ENCODE results near the gene PDE8A.

The PDE8A gene, protein sequence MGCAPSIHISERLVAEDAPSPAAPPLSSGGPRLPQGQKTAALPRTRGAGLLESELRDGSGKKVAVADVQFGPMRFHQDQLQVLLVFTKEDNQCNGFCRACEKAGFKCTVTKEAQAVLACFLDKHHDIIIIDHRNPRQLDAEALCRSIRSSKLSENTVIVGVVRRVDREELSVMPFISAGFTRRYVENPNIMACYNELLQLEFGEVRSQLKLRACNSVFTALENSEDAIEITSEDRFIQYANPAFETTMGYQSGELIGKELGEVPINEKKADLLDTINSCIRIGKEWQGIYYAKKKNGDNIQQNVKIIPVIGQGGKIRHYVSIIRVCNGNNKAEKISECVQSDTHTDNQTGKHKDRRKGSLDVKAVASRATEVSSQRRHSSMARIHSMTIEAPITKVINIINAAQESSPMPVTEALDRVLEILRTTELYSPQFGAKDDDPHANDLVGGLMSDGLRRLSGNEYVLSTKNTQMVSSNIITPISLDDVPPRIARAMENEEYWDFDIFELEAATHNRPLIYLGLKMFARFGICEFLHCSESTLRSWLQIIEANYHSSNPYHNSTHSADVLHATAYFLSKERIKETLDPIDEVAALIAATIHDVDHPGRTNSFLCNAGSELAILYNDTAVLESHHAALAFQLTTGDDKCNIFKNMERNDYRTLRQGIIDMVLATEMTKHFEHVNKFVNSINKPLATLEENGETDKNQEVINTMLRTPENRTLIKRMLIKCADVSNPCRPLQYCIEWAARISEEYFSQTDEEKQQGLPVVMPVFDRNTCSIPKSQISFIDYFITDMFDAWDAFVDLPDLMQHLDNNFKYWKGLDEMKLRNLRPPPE

GRCh38 chr15:84981711-84982300 lies at the start of gene PDE8A:
Gene PDE8A (plus strand): TSS chr15:84981856. CDS start chr15:84982163, 307 bp downstream.
- peak within 1 kb of the TSS; percentile 75 for H3K27ac ChIP-seq (ENCODE audit: low read depth, low read length)
- H3K27me3 ChIP-seq (ENCODE audit: control insufficient read depth, insufficient read depth, low read length), result peaks cover 52% of the 10 kb centered on the region
- H3K4me1 ChIP-seq (ENCODE audit: control insufficient read depth, insufficient read depth, low read length), result peaks cover 20% of the 10 kb centered on the region; the same call in 1 of the 2 replicates
- H3K36me3 ChIP-seq (ENCODE audit: control insufficient read depth, insufficient read depth, low read length), result no peaks in the 10 kb centered on the region
- peak within 1 kb of the TSS; percentile 30; the same call in 1 of the 2 replicates for H3K9ac ChIP-seq (ENCODE audit: low read depth, low read length)
- no peaks in the 10 kb centered on the region for H3K9me3 ChIP-seq (ENCODE audit: control insufficient read depth, insufficient read depth, low read length)
- H3K4me3 ChIP-seq (ENCODE audit: low read depth, low read length), result peak within 1 kb of the TSS; percentile 80

DNA sequence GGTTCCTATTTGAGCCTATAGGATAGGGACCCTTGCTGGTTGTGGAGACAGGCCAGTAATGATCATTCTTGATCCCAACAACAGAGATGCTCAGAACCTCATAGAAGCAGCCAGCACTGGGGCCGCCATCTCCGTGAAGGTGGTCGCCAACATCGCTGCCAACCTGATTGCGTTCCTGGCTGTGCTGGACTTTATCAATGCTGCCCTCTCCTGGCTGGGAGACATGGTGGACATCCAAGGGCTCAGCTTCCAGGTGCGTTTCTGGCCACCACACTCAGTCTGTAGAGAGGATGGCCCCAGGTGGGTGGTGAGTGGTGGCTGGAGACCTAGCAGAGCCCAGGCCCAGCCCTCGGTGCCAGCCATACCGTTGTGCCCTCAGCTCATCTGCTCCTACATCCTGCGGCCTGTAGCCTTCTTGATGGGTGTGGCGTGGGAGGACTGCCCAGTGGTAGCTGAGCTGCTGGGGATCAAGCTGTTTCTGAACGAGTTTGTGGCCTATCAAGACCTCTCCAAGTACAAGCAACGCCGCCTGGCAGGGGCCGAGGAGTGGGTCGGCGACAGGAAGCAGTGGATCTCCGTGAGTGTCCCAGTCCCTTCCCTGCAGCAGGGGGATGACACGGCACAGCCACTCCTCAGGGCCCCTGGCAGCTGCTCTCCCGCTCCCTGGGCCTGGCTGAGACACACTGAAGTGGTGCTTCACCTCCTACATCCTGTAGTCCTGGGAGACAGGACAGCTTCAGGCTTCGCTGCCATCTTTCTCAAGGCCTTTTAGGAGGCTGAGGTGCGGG lies 46.5 kb upstream of the PDE8A start:
- Histone ChIP-seq H3K4me3 (ENCODE audit: low read depth, low read length) (no peak overlapping the region), H3K27me3 (ENCODE audit: control insufficient read depth, insufficient read depth, low read length) (no peaks in the 10 kb centered on the region), H3K36me3 (ENCODE audit: control insufficient read depth, insufficient read depth, low read length) (no peaks in the 10 kb centered on the region), H3K9ac (ENCODE audit: low read depth, low read length) (no peak overlapping the region), H3K9me3 (ENCODE audit: control insufficient read depth, insufficient read depth, low read length) (no peaks in the 10 kb centered on the region), H3K4me1 (ENCODE audit: control insufficient read depth, insufficient read depth, low read length) (no peaks in the 10 kb centered on the region), H3K27ac (ENCODE audit: low read depth, low read length) (no peak overlapping the region)

DNA sequence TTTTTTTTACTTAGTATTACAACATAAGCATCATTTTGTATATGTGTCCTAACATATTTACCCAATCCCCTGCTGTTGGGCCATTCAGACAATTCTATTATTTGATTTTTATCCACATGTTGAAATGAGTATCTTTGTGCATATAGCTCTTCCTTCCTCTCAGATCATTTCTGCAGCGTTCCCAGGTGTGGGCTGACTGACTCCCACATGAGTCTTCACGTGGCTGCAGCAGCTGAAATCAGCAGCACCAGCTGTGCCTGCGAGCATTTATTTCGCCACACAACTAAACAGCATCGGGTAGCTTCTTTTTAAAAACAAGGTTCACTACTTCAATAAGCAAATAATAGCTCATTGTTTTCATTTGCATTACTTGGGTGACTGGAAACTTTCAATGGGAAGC lies 44.5 kb upstream of the PDE8A start:
- H3K4me1 ChIP-seq (ENCODE audit: control insufficient read depth, insufficient read depth, low read length), result no peaks in the 10 kb centered on the region
- H3K27ac ChIP-seq (ENCODE audit: low read depth, low read length), result no peak overlapping the region
- H3K36me3 ChIP-seq (ENCODE audit: control insufficient read depth, insufficient read depth, low read length), result no peaks in the 10 kb centered on the region
- no peaks in the 10 kb centered on the region for H3K27me3 ChIP-seq (ENCODE audit: control insufficient read depth, insufficient read depth, low read length)
- no peak overlapping the region for H3K9ac ChIP-seq (ENCODE audit: low read depth, low read length)
- H3K4me3 ChIP-seq (ENCODE audit: low read depth, low read length), result no peak overlapping the region
- no peaks in the 10 kb centered on the region for H3K9me3 ChIP-seq (ENCODE audit: control insufficient read depth, insufficient read depth, low read length)

DNA sequence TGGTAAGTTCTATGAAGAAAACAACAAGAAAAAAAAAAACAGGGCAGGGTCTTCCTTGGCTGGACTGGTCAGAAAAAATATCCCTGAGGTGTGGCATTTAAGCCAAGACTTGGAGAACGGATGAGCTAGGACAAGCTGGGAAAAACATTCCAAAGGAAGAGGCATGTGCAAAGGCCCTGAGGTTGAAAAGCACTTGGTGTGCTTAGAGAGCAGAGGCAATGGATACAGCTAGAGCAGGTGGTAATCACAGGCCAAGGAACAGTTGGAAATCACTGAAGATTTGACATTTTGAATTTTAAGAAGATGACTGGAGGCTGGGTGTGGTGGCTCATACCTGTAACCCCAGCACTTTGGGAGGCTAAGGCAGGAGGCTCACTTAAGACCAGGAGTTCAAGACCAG lies 42.9 kb upstream of the PDE8A start:
- no peaks in the 10 kb centered on the region for H3K36me3 ChIP-seq (ENCODE audit: control insufficient read depth, insufficient read depth, low read length)
- H3K4me3 ChIP-seq (ENCODE audit: low read depth, low read length), result no peak overlapping the region
- H3K4me1 ChIP-seq (ENCODE audit: control insufficient read depth, insufficient read depth, low read length), result no peaks in the 10 kb centered on the region
- H3K9me3 ChIP-seq (ENCODE audit: control insufficient read depth, insufficient read depth, low read length), result no peaks in the 10 kb centered on the region
- no peak overlapping the region for H3K9ac ChIP-seq (ENCODE audit: low read depth, low read length)
- no peaks in the 10 kb centered on the region for H3K27me3 ChIP-seq (ENCODE audit: control insufficient read depth, insufficient read depth, low read length)
- no peak overlapping the region for H3K27ac ChIP-seq (ENCODE audit: low read depth, low read length)

DNA sequence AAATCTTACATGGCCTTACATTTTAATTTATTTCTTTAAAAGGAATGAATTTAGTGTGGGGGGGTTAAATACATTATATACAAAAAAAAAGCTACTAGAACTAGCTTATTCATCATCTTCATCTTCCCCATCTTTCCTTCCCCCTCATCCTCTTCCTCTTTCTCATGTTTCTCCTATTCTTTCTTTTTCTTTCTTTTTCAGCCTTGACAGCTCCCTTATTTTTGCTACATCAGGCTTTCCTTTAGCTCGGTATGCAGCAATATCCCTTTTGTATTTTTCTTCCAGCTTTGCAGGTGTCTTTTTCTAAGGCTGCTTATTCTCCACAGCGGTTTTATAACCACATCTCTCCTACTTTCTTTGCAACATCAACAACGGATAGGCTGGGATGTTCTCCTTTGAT lies 41.3 kb upstream of the PDE8A start:
- Histone ChIP-seq H3K9me3 (ENCODE audit: control insufficient read depth, insufficient read depth, low read length) (no peaks in the 10 kb centered on the region), H3K4me3 (ENCODE audit: low read depth, low read length) (no peak overlapping the region), H3K27ac (ENCODE audit: low read depth, low read length) (no peak overlapping the region), H3K9ac (ENCODE audit: low read depth, low read length) (no peak overlapping the region), H3K27me3 (ENCODE audit: control insufficient read depth, insufficient read depth, low read length) (no peaks in the 10 kb centered on the region), H3K4me1 (ENCODE audit: control insufficient read depth, insufficient read depth, low read length) (no peaks in the 10 kb centered on the region), H3K36me3 (ENCODE audit: control insufficient read depth, insufficient read depth, low read length) (no peaks in the 10 kb centered on the region)

DNA sequence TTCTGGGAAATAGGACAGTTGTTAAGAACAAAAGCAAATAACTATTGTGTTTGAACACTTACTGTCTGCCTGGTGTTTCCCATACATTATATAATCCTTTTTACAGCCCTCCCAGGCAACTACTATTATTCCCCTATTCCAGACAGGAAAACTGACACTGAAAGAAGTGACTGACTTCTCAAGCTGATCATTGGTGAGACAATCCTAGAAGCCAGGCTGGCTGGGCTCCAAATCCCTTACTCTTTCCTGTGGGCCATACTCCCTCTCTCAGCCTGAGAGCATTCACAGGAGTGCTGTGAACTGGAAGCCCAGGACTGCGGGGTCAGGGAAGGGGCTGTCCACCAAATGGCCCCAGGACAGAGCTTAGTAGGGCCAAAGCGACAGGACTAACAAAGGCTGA lies 39.2 kb upstream of the PDE8A start:
- H3K4me3 ChIP-seq (ENCODE audit: low read depth, low read length), result no peak overlapping the region
- H3K9ac ChIP-seq (ENCODE audit: low read depth, low read length), result no peak overlapping the region
- no peak overlapping the region for H3K27ac ChIP-seq (ENCODE audit: low read depth, low read length)
- no peaks in the 10 kb centered on the region for H3K27me3 ChIP-seq (ENCODE audit: control insufficient read depth, insufficient read depth, low read length)
- no peaks in the 10 kb centered on the region for H3K9me3 ChIP-seq (ENCODE audit: control insufficient read depth, insufficient read depth, low read length)
- no peaks in the 10 kb centered on the region for H3K4me1 ChIP-seq (ENCODE audit: control insufficient read depth, insufficient read depth, low read length)
- H3K36me3 ChIP-seq (ENCODE audit: control insufficient read depth, insufficient read depth, low read length), result no peaks in the 10 kb centered on the region

GRCh38 chr15:84944311-84944710 lies 37.3 kb upstream of the PDE8A start:
- Histone ChIP-seq H3K36me3 (ENCODE audit: control insufficient read depth, insufficient read depth, low read length) (no peaks in the 10 kb centered on the region), H3K9ac (ENCODE audit: low read depth, low read length) (no peak overlapping the region), H3K4me1 (ENCODE audit: control insufficient read depth, insufficient read depth, low read length) (no peaks in the 10 kb centered on the region), H3K9me3 (ENCODE audit: control insufficient read depth, insufficient read depth, low read length) (no peaks in the 10 kb centered on the region), H3K27me3 (ENCODE audit: control insufficient read depth, insufficient read depth, low read length) (no peaks in the 10 kb centered on the region), H3K27ac (ENCODE audit: low read depth, low read length) (no peak overlapping the region), H3K4me3 (ENCODE audit: low read depth, low read length) (no peak overlapping the region)

- H3K4me3 ChIP-seq (ENCODE audit: low read depth, low read length), result no peak overlapping the region
Measured at GRCh38 chr15:84944861-84945260, 36.8 kb upstream of the PDE8A start.

GRCh38 chr15:84946772-84947489 lies 34.7 kb upstream of the PDE8A start:
- no peaks in the 10 kb centered on the region for H3K9me3 ChIP-seq (ENCODE audit: control insufficient read depth, insufficient read depth, low read length)
- no peaks in the 10 kb centered on the region for H3K36me3 ChIP-seq (ENCODE audit: control insufficient read depth, insufficient read depth, low read length)
- H3K27ac ChIP-seq (ENCODE audit: low read depth, low read length), result no peak overlapping the region
- no peaks in the 10 kb centered on the region for H3K27me3 ChIP-seq (ENCODE audit: control insufficient read depth, insufficient read depth, low read length)
- no peak overlapping the region for H3K4me3 ChIP-seq (ENCODE audit: low read depth, low read length)
- no peaks in the 10 kb centered on the region for H3K4me1 ChIP-seq (ENCODE audit: control insufficient read depth, insufficient read depth, low read length)
- H3K9ac ChIP-seq (ENCODE audit: low read depth, low read length), result no peak overlapping the region

More at GRCh38 chr15:84944861-84945260, 36.8 kb upstream of the PDE8A start:
- H3K36me3 ChIP-seq (ENCODE audit: control insufficient read depth, insufficient read depth, low read length), result no peaks in the 10 kb centered on the region
- H3K27me3 ChIP-seq (ENCODE audit: control insufficient read depth, insufficient read depth, low read length), result no peaks in the 10 kb centered on the region
- no peaks in the 10 kb centered on the region for H3K9me3 ChIP-seq (ENCODE audit: control insufficient read depth, insufficient read depth, low read length)
- H3K27ac ChIP-seq (ENCODE audit: low read depth, low read length), result no peak overlapping the region
- H3K9ac ChIP-seq (ENCODE audit: low read depth, low read length), result no peak overlapping the region
- no peaks in the 10 kb centered on the region for H3K4me1 ChIP-seq (ENCODE audit: control insufficient read depth, insufficient read depth, low read length)

All from HUES48 (cell line).